C4-2B (cell line): ENCODE results near the gene RIMBP2.

Experiments used
- ZFX ChIP-seq: fragments of 450-650 bp; IDR thresholded peaks from 2 replicates; pipeline ENCODE4 v1.6.1; 2017
- TF ChIP-seq, protein P1 (sequence below): fragments of 450-650 bp; conservative IDR thresholded peaks from 2 replicates; pipeline ENCODE4 v1.5.1; 2017; ENCODE audit warnings: mild to moderate bottlenecking

GRCh38 chr12:130431176-130431575 is 284.9 kb downstream of the RIMBP2 start:
- TF ChIP-seq, protein P1, sequence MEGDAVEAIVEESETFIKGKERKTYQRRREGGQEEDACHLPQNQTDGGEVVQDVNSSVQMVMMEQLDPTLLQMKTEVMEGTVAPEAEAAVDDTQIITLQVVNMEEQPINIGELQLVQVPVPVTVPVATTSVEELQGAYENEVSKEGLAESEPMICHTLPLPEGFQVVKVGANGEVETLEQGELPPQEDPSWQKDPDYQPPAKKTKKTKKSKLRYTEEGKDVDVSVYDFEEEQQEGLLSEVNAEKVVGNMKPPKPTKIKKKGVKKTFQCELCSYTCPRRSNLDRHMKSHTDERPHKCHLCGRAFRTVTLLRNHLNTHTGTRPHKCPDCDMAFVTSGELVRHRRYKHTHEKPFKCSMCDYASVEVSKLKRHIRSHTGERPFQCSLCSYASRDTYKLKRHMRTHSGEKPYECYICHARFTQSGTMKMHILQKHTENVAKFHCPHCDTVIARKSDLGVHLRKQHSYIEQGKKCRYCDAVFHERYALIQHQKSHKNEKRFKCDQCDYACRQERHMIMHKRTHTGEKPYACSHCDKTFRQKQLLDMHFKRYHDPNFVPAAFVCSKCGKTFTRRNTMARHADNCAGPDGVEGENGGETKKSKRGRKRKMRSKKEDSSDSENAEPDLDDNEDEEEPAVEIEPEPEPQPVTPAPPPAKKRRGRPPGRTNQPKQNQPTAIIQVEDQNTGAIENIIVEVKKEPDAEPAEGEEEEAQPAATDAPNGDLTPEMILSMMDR, result no peak
- TF ChIP-seq ZFX, result no peak
